Measurements from ENCODE around the gene TPRA1.

TPRA1 gene

DNA sequence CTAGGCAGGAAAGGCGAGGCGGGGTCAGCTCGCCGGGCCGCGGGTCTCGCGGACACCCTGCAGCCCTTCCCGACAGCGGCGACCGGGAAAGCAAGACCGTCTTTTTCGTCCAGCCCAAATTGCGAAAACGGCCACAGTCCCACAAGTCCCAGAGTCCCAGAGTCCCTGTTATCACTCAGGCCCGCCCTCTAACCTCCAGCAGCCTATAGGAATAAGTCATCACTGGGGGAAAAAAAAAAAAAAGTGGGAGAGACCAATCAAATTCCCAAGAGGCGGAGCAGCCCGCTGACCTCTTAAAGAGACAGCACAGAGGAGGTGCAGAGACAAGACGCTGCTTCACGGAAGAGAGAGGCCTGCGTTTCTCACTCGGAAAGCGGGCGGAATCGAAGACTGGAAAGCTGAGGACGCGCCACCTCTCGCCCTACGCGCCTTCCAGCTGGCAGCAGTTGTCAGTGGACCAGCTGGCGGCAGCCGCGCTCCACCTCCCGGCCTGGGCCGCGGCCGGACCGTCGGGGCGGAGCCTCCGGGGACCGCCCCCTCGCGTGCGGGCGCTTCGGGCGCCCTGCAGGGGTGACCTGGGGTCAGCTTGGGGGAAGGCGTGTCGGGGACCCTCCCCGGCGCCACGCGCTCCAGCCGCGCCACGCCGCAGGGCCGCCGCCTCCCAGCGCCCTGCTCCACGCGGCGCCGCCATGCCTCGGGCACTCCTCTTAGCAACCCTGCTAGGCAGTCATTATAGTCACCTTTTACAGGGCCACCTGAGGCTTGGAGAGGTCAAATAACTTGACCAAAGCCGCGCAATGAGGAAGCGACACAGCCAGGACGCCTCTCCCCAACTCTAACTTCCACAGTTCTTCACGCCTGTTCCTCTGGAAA is at the start of gene TPRA1:
Gene TPRA1 (minus strand): TSS at position 141 of the 873 bp plus-strand sequence. CDS start 10,587 bp downstream, outside the sequence.
- DNase-seq: peak; percentile 99

DNA sequence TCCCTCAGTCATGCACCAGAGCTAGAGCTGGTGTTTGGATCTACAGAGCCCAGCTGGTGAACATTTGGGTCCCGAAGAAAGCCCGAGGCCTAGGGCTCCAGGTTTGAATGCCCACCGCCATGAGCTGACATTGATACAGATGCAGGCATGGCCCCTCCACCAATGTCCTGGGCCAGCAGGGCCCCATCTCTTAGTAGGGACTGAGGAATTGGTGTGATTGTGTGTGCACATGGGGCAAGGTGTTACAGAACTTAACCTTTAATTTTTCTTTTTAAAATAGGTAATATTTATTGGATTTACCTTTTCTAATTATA is 49.5 kb upstream of the TPRA1 start:
- no peak for DNase-seq

DNA sequence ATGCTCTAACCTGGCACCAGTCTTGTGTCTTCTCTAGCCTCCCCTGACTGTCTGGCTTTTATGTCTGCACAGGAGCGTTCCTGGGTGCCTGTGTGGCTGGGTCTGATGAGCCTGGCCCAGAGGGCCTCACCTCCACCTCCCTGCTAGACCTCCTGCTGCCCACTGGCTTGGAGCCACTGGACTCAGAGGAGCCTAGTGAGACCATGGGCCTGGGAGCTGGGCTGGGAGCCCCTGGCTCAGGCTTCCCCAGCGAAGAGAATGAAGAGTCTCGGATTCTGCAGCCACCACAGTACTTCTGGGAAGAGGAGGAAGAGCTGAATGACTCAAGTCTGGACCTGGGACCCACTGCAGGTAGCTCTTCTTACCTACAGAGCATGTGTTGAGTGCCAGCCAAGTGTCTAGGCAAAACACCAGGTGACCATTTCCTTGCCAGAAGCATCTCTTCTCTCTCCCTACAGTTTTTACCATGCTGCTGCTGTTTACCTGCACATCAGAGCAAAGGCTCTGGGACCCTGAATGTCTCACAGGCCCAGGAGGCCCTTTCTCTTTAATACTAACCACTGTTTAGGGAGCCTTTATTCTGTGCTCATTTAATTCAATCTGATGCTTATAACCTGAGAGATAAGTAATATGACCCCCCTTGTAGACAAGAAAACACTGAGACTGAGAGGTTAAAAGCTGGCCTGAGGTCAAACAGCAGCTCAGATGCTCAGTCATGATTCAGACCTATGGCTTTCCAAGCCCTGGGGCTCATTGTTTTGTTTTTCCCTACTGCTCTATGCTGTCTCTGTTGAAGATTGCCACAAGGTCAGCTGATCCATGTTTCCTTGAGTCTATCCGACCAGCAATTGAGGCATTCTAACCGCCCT is 48.9 kb upstream of the TPRA1 start:
- DNase-seq: no peak

DNA sequence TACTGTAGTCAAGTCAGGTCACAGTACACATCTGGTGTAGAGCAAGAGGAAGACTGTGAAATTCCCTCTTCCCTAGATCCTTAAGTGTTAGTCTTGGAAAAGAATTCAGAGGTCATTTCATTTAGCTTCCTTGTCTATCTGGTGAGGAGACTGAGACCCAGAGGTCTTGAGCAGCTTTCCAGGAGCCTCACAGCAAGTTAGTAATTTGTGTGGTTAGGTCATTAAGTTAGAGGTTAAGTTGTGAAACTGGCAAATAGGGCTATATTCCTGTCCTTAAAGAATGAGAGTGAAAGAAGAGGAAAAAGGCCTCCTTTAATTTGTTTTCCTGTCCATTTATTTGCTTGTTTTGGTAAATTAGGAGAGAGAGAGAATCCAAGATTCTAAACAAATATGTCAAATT is 47.4 kb upstream of the TPRA1 start:
- DNase-seq: no peak

DNA sequence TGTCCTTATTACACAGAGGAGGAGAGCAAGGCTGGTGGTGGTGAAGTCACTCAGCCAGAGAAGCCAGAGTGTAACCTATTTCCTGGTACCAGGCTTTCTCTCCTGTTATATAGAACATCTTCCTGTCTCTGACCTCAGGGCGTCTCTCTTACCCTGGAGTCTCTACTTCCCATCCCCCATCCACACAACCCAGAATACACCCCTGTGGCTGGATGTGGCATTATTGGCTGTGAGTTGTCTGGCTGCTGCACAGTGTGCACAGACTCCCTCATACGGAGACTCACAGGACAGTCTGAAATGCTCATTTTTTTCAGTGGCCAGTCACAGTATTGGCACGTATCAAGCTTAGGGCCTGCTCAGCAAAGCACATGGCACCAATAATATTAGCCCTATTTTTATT is 47.0 kb upstream of the TPRA1 start:
- no peak for DNase-seq

DNA sequence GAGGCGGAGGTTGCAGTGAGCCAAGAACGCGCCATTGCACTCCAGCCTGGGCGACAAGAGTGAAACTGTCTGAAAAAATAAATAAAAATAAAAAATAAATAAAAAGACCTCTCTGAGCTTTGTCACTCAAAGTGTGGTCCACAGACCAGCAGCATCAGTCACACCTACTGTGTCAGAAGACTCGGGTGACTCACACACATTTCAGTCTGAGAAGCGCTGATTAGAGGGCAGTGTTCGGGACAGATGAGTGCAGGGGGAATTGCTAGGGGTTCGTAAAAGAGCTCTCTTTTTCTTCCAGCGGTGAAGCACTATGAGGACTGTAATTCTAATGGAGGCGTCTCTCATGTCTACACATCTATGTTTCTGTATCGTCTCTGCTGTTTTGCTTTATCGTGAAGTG is 44.1 kb upstream of the TPRA1 start:
- DNase-seq: no peak

DNA sequence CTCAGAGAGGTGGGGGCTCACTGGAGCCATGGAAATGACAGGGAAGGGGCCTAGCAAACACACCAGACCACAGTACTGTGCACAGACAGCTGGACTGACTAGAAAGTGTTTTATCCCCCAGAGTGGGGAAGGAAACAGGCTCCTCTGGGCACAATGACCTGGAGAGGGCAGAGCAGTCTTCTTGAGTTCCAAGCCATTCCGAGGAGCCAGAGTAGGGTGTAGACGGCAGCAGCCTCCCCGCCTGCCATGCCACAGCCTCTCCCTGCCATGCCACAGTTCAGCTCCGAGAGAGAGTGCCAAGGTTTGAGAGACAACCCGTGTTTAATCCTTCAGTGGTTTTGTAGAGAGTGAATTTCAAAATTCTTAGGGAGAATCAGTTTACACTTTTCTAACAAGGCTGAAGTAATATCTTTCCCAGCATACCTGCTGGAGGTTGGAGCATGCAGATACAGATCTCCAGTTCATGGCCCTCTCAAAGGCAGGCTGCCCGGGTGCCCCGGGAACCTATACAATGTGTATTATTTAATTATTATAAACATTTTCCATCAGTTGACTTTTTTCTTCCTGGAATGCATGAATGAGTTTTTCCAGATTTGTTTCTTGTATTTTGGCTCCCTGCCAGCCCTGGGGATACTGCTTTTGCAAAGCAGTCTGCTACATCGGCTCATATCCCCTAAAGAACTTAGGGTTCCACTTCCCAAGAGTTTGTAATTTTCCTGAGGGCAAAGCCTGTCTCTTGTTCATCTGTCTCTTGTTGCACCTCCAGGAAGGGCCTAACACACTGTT is 41.7 kb upstream of the TPRA1 start:
- no peak for DNase-seq

DNA sequence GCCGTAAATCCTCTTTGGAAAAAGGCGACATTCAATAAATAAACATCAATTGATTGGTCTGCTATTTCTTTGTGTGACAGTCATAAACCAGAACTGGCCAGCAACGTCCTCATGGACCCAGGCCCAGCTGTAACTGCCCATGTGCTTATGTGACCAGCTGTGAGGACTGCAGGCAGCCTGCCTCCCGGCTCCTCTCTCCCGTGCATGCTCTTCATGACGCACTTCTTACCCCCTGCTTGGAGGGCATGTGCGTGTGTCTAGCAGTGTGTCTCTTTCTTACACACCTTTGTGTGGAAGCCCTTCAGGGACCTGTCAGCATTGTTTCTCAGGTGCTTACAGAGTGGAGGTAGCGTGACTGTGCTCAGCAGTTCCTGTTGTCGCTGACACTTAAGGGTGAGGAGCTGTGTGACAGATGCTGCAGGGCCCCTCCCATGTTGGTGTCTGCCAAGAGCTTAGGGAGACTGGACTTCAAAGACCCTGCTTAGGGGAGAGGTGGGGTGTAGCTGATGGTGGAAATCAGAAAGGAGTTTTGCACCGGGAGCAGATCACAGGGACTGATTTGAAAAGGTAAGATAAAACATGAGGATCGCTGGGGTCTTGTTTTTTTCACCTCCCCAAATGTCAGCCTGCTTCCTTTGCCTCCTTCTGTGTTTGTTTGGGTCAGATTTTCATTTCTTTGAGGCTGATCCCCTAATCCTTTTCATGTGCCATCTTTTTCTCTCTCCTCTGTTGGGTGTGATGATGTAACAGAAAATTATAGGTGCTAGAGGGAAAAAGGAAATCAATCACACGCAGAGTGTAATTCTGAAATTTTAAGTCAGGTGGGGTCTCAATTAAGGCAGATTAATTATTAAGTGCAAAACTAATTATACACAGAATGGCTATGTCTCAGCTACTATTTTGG is 40.5 kb upstream of the TPRA1 start:
- no peak for DNase-seq

DNA sequence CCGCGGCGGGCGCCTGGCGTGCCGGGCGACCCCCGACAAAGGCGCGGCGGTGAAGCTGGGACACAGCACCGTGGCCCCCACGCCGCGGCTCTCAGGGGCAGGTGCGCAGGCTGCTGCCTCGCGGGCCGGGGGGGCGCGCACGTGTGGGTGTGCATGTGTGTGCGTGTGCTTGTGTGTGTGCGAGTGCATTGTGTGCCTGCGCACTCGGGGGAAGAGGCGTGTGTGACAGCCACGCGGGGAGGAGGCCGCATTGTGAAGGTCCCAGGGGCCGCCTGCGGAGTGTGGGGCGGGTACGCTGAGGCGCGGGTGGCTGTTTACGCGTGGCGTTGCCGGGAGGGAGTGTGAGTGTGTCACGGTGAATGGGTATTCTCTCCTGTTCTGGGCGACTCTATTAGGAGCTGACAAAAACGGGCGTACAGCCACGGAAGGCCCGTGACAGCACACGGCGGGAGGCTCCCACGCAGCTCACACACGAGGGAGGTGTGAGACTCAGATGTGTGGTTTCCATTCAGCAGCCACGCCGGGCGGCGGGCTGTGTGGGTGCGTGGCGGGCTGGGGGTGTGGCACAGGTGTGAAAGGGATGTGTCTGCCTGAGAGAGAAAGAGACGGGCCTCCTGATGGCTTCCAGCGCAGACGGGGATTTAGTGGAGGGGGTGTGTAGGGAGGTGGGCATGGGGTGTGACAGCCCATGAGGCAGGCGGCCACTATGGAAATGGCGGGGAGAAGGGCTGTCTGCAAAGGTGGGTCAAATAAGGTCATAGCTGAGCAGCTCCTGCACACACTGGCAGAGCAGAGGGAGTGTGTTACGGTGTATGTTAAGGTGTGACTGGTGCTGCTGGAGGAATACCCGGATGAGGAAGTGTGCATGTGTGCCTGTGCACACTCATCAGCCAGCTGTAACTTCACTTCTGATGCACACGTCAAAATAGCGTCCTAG is 39.2 kb upstream of the TPRA1 start:
- no peak for DNase-seq

DNA sequence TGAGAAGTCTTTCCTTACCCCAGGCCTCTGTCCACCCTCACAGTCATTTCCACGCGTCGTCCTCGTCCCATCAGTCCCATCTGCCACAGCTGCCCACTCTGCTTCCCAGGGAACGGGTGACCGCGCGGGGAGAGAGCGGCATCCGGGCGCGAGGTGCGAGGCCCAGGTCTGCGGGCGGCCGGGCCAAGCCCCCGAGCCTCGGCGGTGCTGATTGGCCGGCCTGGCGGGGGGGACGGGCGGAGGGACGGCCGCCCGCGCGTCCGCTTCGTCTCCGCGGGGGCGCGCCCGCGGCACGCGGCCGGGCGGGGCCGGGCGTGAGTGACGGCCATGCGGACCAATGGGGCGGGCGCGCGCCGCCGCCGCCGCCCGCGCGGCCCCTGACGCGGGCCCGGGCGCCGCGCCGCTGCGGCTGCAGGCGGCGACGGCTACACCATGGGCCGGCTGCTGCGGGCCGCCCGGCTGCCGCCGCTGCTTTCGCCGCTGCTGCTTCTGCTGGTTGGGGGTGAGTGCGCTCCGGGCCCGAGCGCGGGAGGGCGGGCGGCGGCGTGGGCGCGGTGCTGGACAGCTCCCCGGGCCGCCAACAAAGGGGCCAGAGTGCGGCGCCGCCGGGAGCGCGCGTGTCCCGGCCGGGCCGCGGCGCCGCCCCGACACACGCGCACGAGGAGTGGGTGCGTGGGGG is 38.4 kb upstream of the TPRA1 start, which contains the start of gene PODXL2:
Gene PODXL2 (plus strand): TSS at position 398 of the 679 bp plus-strand sequence. CDS start 35 bp downstream, at position 433.
- DNase-seq: peak; percentile 77

DNA sequence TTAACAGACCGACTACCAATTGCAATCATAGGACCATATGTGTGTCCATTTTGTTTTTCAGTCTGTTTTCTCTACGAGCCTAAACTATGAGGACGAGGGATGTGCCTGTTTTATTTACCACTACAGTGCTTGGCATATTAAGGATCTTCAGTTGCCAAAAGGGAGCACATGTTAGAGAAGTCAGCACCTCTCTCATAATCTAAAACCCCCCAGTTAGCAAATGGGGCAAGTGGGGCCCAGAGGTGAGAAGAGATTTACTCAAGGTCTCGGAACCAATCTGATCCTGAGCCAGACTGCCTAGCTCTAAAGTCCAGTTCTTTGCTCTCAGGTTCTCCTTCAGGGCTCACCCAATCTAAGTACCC is 37.9 kb upstream of the TPRA1 start:
- DNase-seq: no peak

DNA sequence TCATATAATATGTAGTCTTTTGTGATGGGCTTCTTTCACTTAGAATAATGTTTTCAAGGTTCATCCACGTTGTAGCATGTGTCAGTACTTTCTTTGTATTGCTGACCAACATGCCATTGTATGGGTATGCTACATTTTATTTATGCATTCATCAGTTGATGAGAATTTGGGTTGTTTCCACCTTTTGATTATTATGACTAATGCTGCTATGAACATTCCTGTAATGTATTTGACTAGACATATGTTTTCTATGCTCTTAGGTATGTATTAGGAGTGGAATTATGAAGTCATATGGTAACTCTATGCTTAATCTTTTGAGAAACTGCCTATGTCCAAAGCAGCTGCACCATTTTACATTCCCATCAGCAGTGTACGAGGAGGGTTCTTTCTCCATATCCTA is 35.3 kb upstream of the TPRA1 start:
- no peak for DNase-seq

DNA sequence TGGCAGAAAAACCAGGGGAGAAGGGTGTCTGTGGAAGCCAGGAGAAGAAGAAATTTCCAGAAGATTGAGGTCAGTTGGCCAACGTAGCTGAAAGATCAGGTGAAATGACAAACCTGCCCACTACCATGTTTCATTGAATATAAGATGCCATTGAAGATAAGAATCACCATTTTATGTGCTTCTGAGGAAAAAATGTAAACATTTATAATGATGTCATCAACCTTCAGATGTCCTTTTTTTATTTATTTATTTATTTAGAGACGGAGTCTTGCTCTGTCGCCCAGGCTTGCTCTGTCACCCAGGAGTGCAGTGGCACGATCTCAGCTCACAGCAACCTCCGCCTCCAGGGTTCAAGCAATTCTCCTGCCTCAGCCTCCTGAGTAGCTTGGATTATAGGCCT is 33.5 kb upstream of the TPRA1 start:
- no peak for DNase-seq

DNA sequence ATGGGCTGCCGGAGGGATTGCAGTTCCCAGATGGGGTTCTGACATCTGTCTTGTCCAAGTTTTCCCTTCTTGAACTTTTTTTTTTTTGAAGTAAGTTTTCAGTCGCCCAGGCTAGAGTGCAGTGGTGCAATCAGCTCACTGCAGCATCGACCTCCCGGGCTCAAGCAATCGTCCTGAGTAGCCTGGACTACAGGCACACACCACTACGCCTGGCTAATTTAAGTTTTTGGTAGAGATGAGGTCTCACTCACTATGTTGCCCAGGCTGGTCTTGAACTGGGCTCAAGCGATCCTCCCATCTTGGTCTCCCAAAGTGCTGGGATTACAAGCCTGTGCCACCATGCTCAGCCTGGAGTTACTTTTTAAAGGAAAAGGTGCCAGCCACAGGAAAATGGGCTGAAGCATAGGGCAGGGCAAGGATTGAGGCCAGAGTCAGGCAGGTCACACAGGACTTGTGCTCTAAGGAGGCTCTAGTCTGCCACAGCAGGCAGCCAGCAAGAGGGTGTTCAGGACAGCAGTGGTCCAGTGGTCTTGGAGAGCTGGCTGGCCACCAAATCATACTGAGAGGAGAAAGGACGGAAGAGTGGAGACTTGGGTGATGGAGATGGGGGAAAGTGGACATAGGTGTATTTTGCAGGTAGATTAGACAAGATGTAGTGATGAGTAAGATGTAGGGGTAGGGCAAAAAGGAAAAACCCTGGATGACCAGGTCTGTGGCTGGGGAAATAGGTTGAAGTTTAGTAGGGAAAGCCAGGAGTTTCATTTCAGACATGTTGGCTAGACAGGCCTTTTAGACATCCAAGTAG is 32.4 kb upstream of the TPRA1 start:
- DNase-seq: no peak

DNA sequence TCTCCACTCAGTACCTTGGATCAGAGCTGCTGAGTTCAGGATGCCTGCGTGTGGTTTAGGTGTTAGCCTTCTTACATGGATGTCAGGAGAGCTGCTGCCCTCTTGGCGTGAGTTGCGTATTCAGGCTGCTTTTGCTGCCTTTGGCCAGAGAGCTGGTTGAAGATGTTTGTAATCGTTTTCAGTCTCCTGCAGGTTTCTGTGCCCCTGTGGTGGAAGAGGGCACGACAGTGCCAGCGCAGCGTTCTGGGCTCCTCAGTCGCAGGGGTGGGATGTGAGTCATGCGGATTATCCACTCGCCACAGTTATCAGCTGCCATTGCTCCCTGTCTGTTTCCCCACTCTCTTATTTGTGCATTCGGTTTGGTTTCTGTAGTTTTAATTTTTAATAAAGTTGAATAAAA is 31.5 kb upstream of the TPRA1 start:
- no peak for DNase-seq

DNA sequence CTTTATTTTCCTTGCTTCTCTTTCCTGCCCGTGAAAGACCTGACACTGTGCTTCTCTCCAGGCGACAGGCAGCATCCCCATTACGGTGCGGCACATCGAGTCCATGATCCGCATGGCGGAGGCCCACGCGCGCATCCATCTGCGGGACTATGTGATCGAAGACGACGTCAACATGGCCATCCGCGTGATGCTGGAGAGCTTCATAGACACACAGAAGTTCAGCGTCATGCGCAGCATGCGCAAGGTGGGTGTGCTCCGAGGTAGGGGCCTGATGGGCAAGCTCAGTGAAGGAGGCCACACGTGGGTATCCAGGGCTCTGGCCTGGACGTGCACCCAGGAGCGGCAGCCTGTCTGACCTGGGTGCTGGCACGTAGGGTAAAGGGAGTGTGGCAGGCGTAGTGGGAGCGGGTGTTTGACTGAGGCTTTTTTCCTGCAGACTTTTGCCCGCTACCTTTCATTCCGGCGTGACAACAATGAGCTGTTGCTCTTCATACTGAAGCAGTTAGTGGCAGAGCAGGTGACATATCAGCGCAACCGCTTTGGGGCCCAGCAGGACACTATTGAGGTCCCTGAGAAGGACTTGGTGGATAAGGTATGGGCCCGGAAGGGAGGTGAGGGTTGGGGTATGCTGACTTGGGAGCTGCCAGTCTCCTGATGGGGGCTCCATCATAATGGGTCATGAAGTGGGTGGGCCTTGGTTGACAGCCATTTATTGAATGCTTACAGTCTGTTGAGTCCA is 30.3 kb upstream of the TPRA1 start:
- no peak for DNase-seq

DNA sequence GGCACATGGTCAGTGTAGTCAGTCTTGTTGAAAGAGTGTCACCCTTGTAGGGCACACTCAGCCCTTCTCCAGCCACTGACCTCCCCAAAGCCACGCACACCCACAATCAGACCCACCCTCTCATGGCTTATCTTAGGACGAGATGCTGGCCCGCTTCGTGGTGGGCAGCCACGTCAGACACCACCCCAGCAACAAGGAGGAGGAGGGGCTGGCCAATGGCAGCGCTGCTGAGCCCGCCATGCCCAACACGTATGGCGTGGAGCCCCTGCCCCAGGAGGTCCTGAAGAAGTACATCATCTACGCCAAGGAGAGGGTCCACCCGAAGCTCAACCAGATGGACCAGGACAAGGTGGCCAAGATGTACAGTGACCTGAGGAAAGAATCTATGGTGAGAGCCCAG is 28.4 kb upstream of the TPRA1 start:
- DNase-seq: no peak

DNA sequence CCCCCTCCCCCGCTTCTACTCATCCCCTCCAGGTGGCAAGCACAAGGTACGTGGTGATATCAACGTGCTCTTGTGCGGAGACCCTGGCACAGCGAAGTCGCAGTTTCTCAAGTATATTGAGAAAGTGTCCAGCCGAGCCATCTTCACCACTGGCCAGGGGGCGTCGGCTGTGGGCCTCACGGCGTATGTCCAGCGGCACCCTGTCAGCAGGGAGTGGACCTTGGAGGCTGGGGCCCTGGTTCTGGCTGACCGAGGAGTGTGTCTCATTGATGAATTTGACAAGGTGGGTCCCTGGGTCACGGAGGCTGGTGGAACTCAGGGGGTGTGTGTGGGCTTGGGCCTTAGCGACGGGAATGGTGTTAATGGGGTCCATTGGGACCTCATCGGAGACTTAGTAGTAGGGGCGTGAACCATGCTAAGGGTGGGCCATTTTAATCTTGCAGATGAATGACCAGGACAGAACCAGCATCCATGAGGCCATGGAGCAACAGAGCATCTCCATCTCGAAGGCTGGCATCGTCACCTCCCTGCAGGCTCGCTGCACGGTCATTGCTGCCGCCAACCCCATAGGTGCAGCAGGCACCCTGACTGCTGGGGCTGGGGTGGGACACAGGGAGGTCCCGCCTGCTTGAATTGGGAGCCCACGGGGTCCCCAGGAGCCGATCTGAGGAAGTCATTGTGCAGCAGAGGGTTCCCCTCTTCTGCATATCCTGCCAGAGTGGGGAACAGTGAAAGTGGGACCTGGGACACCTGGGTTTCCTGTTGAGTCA is 26.5 kb upstream of the TPRA1 start:
- DNase-seq: no peak

Measured in NCI-H1436 (cell line).